ENCODE data around the gene FCHSD2.
"Not testable (repeated sequence)": the region's sequence is repeated elsewhere in the genome, so short reads cannot be mapped to it uniquely, and the experiment has no call there.

Gene FCHSD2

GRCh38 chr11:72793425-72794367 lies 348.4 kb downstream of the FCHSD2 start, which contains the start of gene STARD10:
STARD10 (minus strand) TSS chr11:72794047; CDS start chr11:72781181, 12,866 bp downstream.
- Histone ChIP-seq H3K4me3 (ENCODE audit: extremely low read depth, insufficient read depth, low read length, poor library complexity, severe bottlenecking) (peak within 1 kb of the TSS; percentile 62), H3K36me3 (ENCODE audit: control insufficient read depth, insufficient read depth, low read length) (no peaks in the 10 kb centered on the region), H3K27ac (ENCODE audit: low read depth, low read length, severe bottlenecking) (peak within 1 kb of the TSS; percentile 77), H3K9me3 (ENCODE audit: control insufficient read depth, low read length) (no peaks in the 10 kb centered on the region), H3K4me1 (ENCODE audit: control insufficient read depth, insufficient read depth, low read length, poor library complexity, severe bottlenecking) (peaks cover 15% of the 10 kb centered on the region)
- 1% methylated on average over 51 to 54 of the region's 55 CpGs for WGBS, 2 experiments (ENCODE audit: insufficient coverage in 2 of 2)

GRCh38 chr11:72793076-72793424 lies 349.1 kb downstream of the FCHSD2 start:
- no peaks in the 10 kb centered on the region for H3K9me3 ChIP-seq (ENCODE audit: control insufficient read depth, low read length)
- H3K4me3 ChIP-seq (ENCODE audit: extremely low read depth, insufficient read depth, low read length, poor library complexity, severe bottlenecking), result peak overlapping the region; percentile 62
- no peaks in the 10 kb centered on the region for H3K36me3 ChIP-seq (ENCODE audit: control insufficient read depth, insufficient read depth, low read length)
- 93 to 100% methylated on average over 2 of the region's 2 CpGs for WGBS, 2 experiments (ENCODE audit: insufficient coverage in 2 of 2)
- no peak overlapping the region for H3K27ac ChIP-seq (ENCODE audit: low read depth, low read length, severe bottlenecking)
- peaks cover 11% of the 10 kb centered on the region for H3K4me1 ChIP-seq (ENCODE audit: control insufficient read depth, insufficient read depth, low read length, poor library complexity, severe bottlenecking)

DNA sequence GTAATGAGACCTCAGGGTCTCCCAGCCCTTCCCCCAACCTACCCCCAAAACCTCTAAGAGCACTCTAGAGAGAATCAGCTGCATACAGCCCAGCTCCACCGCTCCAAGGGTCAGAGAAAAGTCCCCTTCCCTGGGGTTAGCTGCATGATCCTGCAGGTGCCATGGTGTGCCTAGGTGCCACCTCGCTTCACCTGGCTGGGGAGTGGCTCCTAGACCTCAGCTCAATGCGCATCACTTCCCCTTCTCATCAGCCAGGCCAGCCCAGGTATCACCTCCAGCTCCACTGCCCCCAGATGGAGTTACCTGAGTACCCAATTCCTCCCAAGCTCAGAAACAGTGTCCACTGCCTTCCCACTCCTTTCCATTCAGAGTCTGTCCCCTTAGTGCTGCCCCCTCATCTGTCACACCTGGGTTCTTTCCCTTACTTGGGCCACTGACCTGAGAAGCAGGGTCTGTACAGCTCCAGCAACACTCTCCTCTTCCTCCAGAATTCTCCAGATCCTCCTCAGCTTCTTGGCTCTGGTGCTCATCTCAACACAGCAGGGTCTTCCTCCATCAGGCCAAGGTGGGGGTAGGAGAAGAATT lies 349.6 kb downstream of the FCHSD2 start:
- 87 to 100% methylated on average over 3 of the region's 3 CpGs for WGBS, 2 experiments (ENCODE audit: insufficient coverage in 2 of 2)
- H3K4me1 ChIP-seq (ENCODE audit: control insufficient read depth, insufficient read depth, low read length, poor library complexity, severe bottlenecking), result peaks cover 8% of the 10 kb centered on the region
- H3K9me3 ChIP-seq (ENCODE audit: control insufficient read depth, low read length), result no peaks in the 10 kb centered on the region
- H3K4me3 ChIP-seq (ENCODE audit: extremely low read depth, insufficient read depth, low read length, poor library complexity, severe bottlenecking), result no peak overlapping the region
- no peaks in the 10 kb centered on the region for H3K36me3 ChIP-seq (ENCODE audit: control insufficient read depth, insufficient read depth, low read length)
- H3K27ac ChIP-seq (ENCODE audit: low read depth, low read length, severe bottlenecking), result no peak overlapping the region

- H3K36me3 ChIP-seq (ENCODE audit: control insufficient read depth, insufficient read depth, low read length); H3K4me3 ChIP-seq (ENCODE audit: extremely low read depth, insufficient read depth, low read length, poor library complexity, severe bottlenecking); H3K9me3 ChIP-seq (ENCODE audit: control insufficient read depth, low read length); H3K27ac ChIP-seq (ENCODE audit: low read depth, low read length, severe bottlenecking); H3K4me1 ChIP-seq (ENCODE audit: control insufficient read depth, insufficient read depth, low read length, poor library complexity, severe bottlenecking): not testable (repeated sequence)
- 91 to 94% methylated on average over 5 to 6 of the region's 7 CpGs for WGBS, 2 experiments (ENCODE audit: insufficient coverage in 2 of 2)
These were observed 350.9 kb downstream of the FCHSD2 start for GRCh38 chr11:72791228-72791627.

DNA sequence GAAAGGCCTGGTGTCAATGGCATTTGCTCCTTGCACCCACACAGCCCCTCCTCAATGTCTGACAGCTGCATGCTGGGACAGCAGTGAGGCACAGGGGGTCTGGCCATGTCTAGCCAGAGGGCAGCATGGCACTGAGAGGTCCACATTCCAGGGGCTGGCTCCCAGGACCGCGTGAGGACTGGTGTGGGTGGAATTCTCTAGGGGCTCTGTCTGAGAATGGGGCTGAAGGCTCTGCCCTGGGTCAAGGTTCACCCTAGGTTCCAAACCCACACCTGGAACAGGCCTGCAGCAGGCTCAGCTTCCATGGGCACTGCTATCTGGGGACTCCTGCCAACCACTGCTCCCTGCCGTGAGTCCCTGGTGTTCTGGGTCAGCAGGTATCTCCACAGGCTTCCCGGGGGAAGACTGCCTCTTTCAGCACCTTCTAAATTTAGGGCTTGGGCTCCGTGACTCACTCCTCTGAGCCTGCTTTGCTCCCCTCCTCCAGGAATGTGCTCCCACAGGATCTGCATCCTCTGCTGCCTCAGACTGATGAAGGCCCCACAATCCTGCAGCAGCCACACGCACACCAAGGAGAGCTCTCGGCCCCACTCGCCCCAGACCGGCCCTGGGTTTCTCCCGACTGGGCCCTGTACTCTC lies 352.5 kb downstream of the FCHSD2 start:
- whole genome bisulfite sequencing, 2 experiments (ENCODE audit: insufficient coverage in 2 of 2), result 74 to 79% methylated on average over 6 to 8 of the region's 10 CpGs
- Histone ChIP-seq H3K4me1 (ENCODE audit: control insufficient read depth, insufficient read depth, low read length, poor library complexity, severe bottlenecking) (peaks cover 8% of the 10 kb centered on the region), H3K9me3 (ENCODE audit: control insufficient read depth, low read length) (no peaks in the 10 kb centered on the region), H3K36me3 (ENCODE audit: control insufficient read depth, insufficient read depth, low read length) (no peaks in the 10 kb centered on the region), H3K4me3 (ENCODE audit: extremely low read depth, insufficient read depth, low read length, poor library complexity, severe bottlenecking) (no peak overlapping the region), H3K27ac (ENCODE audit: low read depth, low read length, severe bottlenecking) (peak overlapping the region; percentile 29)

- Histone ChIP-seq H3K36me3 (ENCODE audit: control insufficient read depth, insufficient read depth, low read length) (no peaks in the 10 kb centered on the region), H3K9me3 (ENCODE audit: control insufficient read depth, low read length) (no peaks in the 10 kb centered on the region), H3K4me3 (ENCODE audit: extremely low read depth, insufficient read depth, low read length, poor library complexity, severe bottlenecking) (no peak overlapping the region), H3K27ac (ENCODE audit: low read depth, low read length, severe bottlenecking) (no peak overlapping the region), H3K4me1 (ENCODE audit: control insufficient read depth, insufficient read depth, low read length, poor library complexity, severe bottlenecking) (peaks cover 8% of the 10 kb centered on the region)
- 87 to 94% methylated on average over 5 of the region's 7 CpGs for WGBS, 2 experiments (ENCODE audit: insufficient coverage in 2 of 2)
These were observed 353.9 kb downstream of the FCHSD2 start for GRCh38 chr11:72788241-72788640.

DNA sequence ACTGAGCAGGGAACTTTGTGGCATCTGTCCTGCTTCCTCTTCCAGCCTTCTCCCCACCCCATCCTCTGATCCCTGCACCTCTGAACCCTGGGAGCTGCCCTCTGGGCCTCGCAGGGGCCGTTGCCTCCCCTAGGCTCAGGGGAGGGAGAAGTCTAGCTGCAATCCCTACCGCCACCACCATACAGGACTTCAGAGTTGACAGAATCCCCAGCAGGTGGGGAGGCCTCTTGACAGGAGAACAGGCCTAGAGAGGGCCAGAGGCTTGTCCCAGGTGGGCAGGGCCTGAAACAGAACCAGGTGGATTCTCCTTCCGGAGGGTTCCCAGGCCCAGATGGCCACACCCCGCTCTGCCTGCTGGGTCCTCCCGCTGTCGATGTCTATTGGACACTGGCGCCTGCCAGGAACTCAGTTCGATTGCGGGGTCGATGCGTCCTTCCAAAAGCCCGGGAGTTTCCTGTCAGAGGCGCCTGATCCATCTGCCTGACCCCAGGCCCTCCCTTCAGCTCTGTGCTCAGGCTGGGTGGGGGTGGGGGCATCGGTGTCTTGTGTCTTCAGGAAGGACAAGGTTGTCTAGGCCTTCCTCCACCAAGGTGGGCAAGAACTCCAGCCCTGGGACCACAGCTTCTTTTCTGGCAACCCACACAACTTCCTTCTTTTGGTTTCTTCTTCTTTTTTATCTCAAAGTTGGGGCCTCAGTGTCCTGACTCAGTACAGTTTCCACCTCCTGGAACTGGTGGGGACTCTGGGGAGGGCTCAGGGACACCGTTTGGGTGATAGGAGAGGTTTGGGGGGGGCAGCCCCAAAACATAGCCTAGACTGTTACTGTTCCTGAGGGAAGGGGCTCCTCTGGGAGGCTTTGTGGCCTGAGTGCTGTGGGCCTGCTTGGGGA lies 354.7 kb downstream of the FCHSD2 start:
- Histone ChIP-seq H3K4me1 (ENCODE audit: control insufficient read depth, insufficient read depth, low read length, poor library complexity, severe bottlenecking) (peaks cover 8% of the 10 kb centered on the region), H3K4me3 (ENCODE audit: extremely low read depth, insufficient read depth, low read length, poor library complexity, severe bottlenecking) (no peak overlapping the region), H3K27ac (ENCODE audit: low read depth, low read length, severe bottlenecking) (no peak overlapping the region), H3K36me3 (ENCODE audit: control insufficient read depth, insufficient read depth, low read length) (no peaks in the 10 kb centered on the region), H3K9me3 (ENCODE audit: control insufficient read depth, low read length) (no peaks in the 10 kb centered on the region)
- 77 to 78% methylated on average over 7 to 10 of the region's 16 CpGs for WGBS, 2 experiments (ENCODE audit: insufficient coverage in 2 of 2)
